ENCODE results near the gene RPS19BP1.

DNA sequence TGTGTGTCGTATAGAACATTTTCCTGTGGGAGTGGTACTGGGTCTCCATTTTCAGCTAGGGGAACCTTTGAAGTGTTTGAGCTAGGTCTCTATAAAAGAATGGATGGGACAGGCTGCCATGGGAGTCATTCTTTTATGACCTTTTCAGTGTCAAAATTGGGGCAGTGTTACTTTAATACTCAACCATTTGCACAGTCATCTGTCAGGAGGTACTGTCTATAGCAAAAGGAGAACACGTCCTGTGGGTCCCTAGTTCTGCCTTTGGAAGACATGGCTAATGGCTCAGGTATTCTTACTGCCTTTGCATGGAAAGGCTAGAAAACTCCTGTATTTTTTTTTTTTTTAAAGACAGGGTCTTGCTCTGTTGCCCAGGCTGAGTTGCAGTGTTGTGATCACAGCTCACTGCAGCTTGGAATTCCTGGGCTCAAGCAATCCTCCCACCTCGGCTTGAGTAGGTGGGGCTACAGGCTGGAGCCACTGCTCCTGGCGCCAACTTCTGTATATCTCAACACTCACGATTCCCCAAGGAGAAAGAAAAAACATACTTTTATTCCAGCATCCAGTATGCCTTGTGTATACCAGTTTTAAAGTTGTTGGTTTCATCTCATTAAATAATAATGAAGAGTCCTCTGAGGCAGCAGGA lies 14.3 kb downstream of the RPS19BP1 start:
- no peak for TF ChIP-seq CTCF (IDR thresholded peaks at IDR 0.05)
- TF ChIP-seq RAD21 (IDR thresholded peaks at IDR 0.05; ENCODE audit: low read length), result no peak
- TF ChIP-seq, protein P1, sequence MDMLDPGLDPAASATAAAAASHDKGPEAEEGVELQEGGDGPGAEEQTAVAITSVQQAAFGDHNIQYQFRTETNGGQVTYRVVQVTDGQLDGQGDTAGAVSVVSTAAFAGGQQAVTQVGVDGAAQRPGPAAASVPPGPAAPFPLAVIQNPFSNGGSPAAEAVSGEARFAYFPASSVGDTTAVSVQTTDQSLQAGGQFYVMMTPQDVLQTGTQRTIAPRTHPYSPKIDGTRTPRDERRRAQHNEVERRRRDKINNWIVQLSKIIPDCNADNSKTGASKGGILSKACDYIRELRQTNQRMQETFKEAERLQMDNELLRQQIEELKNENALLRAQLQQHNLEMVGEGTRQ (IDR thresholded peaks at IDR 0.05; ENCODE audit: borderline replicate concordance, low read depth, low read length), result no peak
- TF ChIP-seq POLR2AphosphoS5 (IDR thresholded peaks at IDR 0.05; ENCODE audit: low read depth, low read length), result no peak
- TF ChIP-seq RFX5 (IDR thresholded peaks at IDR 0.05; ENCODE audit: low read length), result no peak

All from SK-N-SH (cell line).